Gastroesophageal sphincter (tissue), 3 donors: ENCODE measurements around the gene ALOX5AP.

ENCODE experiments used
- CTCF ChIP-seq, 4 experiments: fragments of 200-600 bp in 2 of 4; fragments of 450-650 bp in 2 of 4; sonication (generic) in 1 of 4; IDR thresholded peaks; one replicate each; pipeline ENCODE4 v1.5.1; 2017 to 2019; ENCODE audit warnings: antibody characterized with exemption in 4 of 4, mild to moderate bottlenecking in 2 of 4, moderate library complexity in 2 of 4
- EP300 ChIP-seq: sonication (generic); formaldehyde crosslinking; IDR thresholded peaks from one replicate; pipeline ENCODE4 v1.6.1; 2017; ENCODE audit warnings: antibody characterized with exemption, mild to moderate bottlenecking
- POLR2A ChIP-seq, 2 donors: fragments of 450-650 bp; IDR thresholded peaks; one replicate each; pipeline ENCODE4 v1.6.1; 2017; ENCODE audit warnings: antibody characterized with exemption in 2 of 2, mild to moderate bottlenecking in 2 of 2, moderate library complexity in 1 of 2
- POLR2AphosphoS5 ChIP-seq: sonication (generic); formaldehyde crosslinking; IDR thresholded peaks from one replicate; pipeline ENCODE4 v1.6.1; 2017; ENCODE audit warnings: antibody characterized with exemption

GRCh38 chr13:30724778-30725177 lies 10.6 kb upstream of the ALOX5AP start:
- TF ChIP-seq CTCF (IDR thresholded peaks at IDR 0.05) = no peak
- no peak for TF ChIP-seq POLR2AphosphoS5
- no peak for TF ChIP-seq POLR2A (IDR thresholded peaks at IDR 0.05)
- TF ChIP-seq EP300 = no peak
